HepG2 (cell line): ENCODE data around the gene RRAD. TPM values are rescaled to one million over a fixed set of nuclear protein-coding genes. Genes with fewer than 3 reads are reported as not detected.

Source experiments
- ADNP ChIP-seq: sonication (generic); formaldehyde crosslinking; IDR thresholded peaks from 2 replicates; pipeline ENCODE4 v1.4.0; 2020; ENCODE audit warnings: missing genetic modification reagents
- CHD2 ChIP-seq: IDR thresholded peaks from 2 replicates; pipeline ENCODE4 v1.6.1; 2011; ENCODE audit warnings: low read depth, low read length, improper control_type of control experiment
- CHD4 ChIP-seq: fragments of 200-600 bp; sonication (generic); IDR thresholded peaks from 2 replicates; pipeline ENCODE4 v1.7.0; 2017; ENCODE audit warnings: mild to moderate bottlenecking, low read length, borderline replicate concordance
- CREM ChIP-seq, 2 experiments: sonication (generic) in 1 of 2; formaldehyde crosslinking in 1 of 2; IDR thresholded peaks; 2 replicates each; pipeline versions ENCODE4 v1.4.0 to v1.6.1; 2016 to 2020; ENCODE audit warnings: antibody characterized with exemption in 1 of 2, mild to moderate bottlenecking in 1 of 2, missing genetic modification reagents in 1 of 2
- GFI1 ChIP-seq: sonication (generic); formaldehyde crosslinking; IDR thresholded peaks from 2 replicates; pipeline ENCODE4 v1.5.0; 2020; ENCODE audit warnings: missing genetic modification reagents, mild to moderate bottlenecking, borderline replicate concordance
- HMG20A ChIP-seq: IDR thresholded peaks from 2 replicates; pipeline ENCODE4 v1.6.1; 2016; ENCODE audit warnings: borderline replicate concordance
- JARID2 ChIP-seq: sonication (generic); formaldehyde crosslinking; IDR thresholded peaks from 2 replicates; pipeline ENCODE4 v1.8.1; 2023; ENCODE audit warnings: missing genetic modification reagents, inconsistent platforms; ENCODE audit not compliant: insufficient replicate concordance
- JUN ChIP-seq: sonication (generic); formaldehyde crosslinking; IDR thresholded peaks from 2 replicates; pipeline ENCODE4 v1.4.0; 2020; ENCODE audit warnings: mild to moderate bottlenecking, missing genetic modification reagents
- MEF2D ChIP-seq: sonication (generic); formaldehyde crosslinking; IDR thresholded peaks from 2 replicates; pipeline ENCODE4 v1.5.1; 2020; ENCODE audit warnings: mild to moderate bottlenecking, missing genetic modification reagents
- MIER2 ChIP-seq: IDR thresholded peaks from 2 replicates; pipeline ENCODE4 v1.6.1; 2016; ENCODE audit warnings: missing biosample characterization, missing genetic modification reagents
- NFIC ChIP-seq: IDR thresholded peaks from 2 replicates; pipeline ENCODE4 v1.6.1; 2012; ENCODE audit warnings: mild to moderate bottlenecking, low read length, inconsistent platforms
- NR2F1 ChIP-seq, 2 experiments: fragments of 450-650 bp in 1 of 2; formaldehyde crosslinking in 1 of 2; IDR thresholded peaks; 2 replicates each; pipeline versions ENCODE4 v1.5.0 to v1.6.1; 2016 to 2020; ENCODE audit warnings: mild to moderate bottlenecking in 1 of 2, missing compliant biosample characterization in 1 of 2, missing genetic modification reagents in 1 of 2, moderate library complexity in 1 of 2
- POLR2AphosphoS5 ChIP-seq: IDR thresholded peaks from 2 replicates; pipeline ENCODE4 v1.6.1; 2012; ENCODE audit warnings: low read depth, low read length
- RARG ChIP-seq: sonication (generic); formaldehyde crosslinking; IDR thresholded peaks from 2 replicates; pipeline ENCODE4 v1.4.0; 2020; ENCODE audit warnings: low read depth, mild to moderate bottlenecking, missing genetic modification reagents
- SIX1 ChIP-seq: sonication (generic); formaldehyde crosslinking; IDR thresholded peaks from 2 replicates; pipeline ENCODE4 v1.4.0; 2020; ENCODE audit warnings: missing genetic modification reagents, borderline replicate concordance
- SRF ChIP-seq: IDR thresholded peaks from 2 replicates; pipeline ENCODE4 v1.6.1; 2011; ENCODE audit warnings: mild to moderate bottlenecking, low read depth, low read length, moderate library complexity
- SRSF9 ChIP-seq: fragments of 200-400 bp; formaldehyde crosslinking; IDR thresholded peaks from 2 replicates; pipeline ENCODE4 v1.6.1; 2018; ENCODE audit warnings: borderline replicate concordance, mild to moderate bottlenecking, low read depth, low read length; ENCODE audit not compliant: insufficient read depth, poor library complexity, severe bottlenecking
- THYN1 ChIP-seq: sonication (generic); formaldehyde crosslinking; IDR thresholded peaks from 2 replicates; pipeline ENCODE4 v1.8.1; 2023; ENCODE audit warnings: low read depth, mild to moderate bottlenecking, moderate library complexity, missing genetic modification reagents, borderline replicate concordance
- ZBTB21 ChIP-seq: sonication (generic); formaldehyde crosslinking; IDR thresholded peaks from 2 replicates; pipeline ENCODE4 v1.4.0; 2020; ENCODE audit warnings: missing genetic modification reagents
- ZFP36L1 ChIP-seq: sonication (generic); formaldehyde crosslinking; IDR thresholded peaks from 2 replicates; pipeline ENCODE4 v1.8.0; 2022; ENCODE audit warnings: mild to moderate bottlenecking, missing genetic modification reagents, moderate library complexity
- ZNF816 ChIP-seq: sonication (generic); formaldehyde crosslinking; IDR thresholded peaks from 2 replicates; pipeline ENCODE4 v1.8.0; 2022; ENCODE audit warnings: missing genetic modification reagents, mild to moderate bottlenecking, borderline replicate concordance
- polyA plus RNA-seq, 8 experiments: library from polyadenylated mRNA; depleted of rRNA in 3 of 8; stranded (reverse) in 7 of 8; unstranded in 1 of 8; fragments of >200 nt; fragmentation: Illumina TruSeq in 4 of 8; extraction: Trizol in 4 of 8; gene quantifications; 2 replicates each; pipeline versions ENCODE4 v1.2.1 to v1.2.3, GENCODE V29; 2011 to 2016; ENCODE audit warnings: low read depth in 4 of 8, missing spikeins in 1 of 8, mixed read lengths in 1 of 8; ENCODE audit not compliant: insufficient read depth in 1 of 8
- total RNA-seq, 5 experiments: library from RNA; depleted of rRNA; stranded (reverse); fragments of >200 nt; fragmentation: Illumina TruSeq; extraction: Trizol; gene quantifications; 2 replicates each; pipeline ENCODE4 v1.2.3, GENCODE V29; 2016; ENCODE audit warnings: low read depth in 1 of 5
- TF ChIP-seq, protein P1 (sequence below): sonication (generic); formaldehyde crosslinking; IDR thresholded peaks from 2 replicates; pipeline ENCODE4 v1.4.0; 2020; ENCODE audit warnings: missing genetic modification reagents
- TF ChIP-seq, protein P2 (sequence below): sonication (generic); formaldehyde crosslinking; IDR thresholded peaks from 2 replicates; pipeline ENCODE4 v1.4.0; 2020; ENCODE audit warnings: missing genetic modification reagents

RRAD gene
- total and polyA plus RNA-seq, 2 of the 13 experiments (the other 11 are each of a cell fraction or from before 2014, with no cell fraction given) = 0.80 to 1.1 TPM

DNA sequence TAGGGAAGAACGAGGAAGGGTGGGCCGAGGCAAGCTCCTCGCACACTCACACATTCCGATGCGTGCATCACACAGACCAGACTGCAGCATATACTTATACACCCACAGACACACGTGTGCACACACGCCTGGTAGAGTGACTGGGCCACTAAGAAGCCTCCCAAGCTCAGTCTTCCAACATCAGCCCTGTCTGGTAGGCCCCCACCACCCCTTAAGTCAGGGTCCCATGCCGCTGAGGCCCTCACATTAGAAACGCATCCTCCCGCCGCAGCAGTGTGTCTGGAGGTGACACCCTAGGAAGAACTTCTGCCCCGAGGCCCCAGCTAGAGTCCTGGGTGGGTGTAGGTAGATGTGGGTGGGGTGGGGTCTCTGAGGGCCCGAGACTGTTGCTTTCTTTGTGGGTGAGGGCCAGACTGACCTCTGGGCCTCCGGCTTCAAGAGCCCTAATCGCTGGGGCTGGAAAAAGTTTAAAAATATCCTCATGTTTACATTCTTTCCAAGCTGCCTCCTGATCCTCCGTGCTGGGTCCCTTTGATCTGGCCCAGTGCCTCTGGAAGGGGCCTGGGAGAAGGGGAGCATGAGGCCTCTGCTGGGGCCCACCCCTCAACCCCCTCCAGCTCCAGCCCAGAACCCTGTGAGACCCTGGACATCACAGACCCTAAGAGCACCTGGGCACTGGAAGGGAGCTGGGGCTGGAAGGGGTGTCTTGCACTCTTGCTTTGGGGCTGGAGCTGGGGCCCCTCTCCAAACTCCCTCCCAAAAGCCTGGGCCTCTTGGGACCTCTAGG, 20.3 kb downstream of the RRAD start (continued):
- TF ChIP-seq, protein P1, sequence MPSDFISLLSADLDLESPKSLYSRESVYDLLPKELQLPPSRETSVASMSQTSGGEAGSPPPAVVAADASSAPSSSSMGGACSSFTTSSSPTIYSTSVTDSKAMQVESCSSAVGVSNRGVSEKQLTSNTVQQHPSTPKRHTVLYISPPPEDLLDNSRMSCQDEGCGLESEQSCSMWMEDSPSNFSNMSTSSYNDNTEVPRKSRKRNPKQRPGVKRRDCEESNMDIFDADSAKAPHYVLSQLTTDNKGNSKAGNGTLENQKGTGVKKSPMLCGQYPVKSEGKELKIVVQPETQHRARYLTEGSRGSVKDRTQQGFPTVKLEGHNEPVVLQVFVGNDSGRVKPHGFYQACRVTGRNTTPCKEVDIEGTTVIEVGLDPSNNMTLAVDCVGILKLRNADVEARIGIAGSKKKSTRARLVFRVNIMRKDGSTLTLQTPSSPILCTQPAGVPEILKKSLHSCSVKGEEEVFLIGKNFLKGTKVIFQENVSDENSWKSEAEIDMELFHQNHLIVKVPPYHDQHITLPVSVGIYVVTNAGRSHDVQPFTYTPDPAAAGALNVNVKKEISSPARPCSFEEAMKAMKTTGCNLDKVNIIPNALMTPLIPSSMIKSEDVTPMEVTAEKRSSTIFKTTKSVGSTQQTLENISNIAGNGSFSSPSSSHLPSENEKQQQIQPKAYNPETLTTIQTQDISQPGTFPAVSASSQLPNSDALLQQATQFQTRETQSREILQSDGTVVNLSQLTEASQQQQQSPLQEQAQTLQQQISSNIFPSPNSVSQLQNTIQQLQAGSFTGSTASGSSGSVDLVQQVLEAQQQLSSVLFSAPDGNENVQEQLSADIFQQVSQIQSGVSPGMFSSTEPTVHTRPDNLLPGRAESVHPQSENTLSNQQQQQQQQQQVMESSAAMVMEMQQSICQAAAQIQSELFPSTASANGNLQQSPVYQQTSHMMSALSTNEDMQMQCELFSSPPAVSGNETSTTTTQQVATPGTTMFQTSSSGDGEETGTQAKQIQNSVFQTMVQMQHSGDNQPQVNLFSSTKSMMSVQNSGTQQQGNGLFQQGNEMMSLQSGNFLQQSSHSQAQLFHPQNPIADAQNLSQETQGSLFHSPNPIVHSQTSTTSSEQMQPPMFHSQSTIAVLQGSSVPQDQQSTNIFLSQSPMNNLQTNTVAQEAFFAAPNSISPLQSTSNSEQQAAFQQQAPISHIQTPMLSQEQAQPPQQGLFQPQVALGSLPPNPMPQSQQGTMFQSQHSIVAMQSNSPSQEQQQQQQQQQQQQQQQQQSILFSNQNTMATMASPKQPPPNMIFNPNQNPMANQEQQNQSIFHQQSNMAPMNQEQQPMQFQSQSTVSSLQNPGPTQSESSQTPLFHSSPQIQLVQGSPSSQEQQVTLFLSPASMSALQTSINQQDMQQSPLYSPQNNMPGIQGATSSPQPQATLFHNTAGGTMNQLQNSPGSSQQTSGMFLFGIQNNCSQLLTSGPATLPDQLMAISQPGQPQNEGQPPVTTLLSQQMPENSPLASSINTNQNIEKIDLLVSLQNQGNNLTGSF (CRISPR knock-in tag) = no peak
- peak; percentile 77; the same call in 1 of the 2 replicates for TF ChIP-seq HMG20A (CRISPR knock-in tag)
- no peak for TF ChIP-seq ZBTB21
- TF ChIP-seq THYN1 (CRISPR knock-in tag) = no peak
- TF ChIP-seq ZFP36L1 (CRISPR knock-in tag) = no peak; the same call in 1 of the 2 replicates
- TF ChIP-seq JARID2 (CRISPR knock-in tag) = no peak
- no peak for TF ChIP-seq CHD4
- peak; percentile 64; the same call in 1 of the 2 replicates for TF ChIP-seq CREM (IDR thresholded peaks at IDR 0.05)
- TF ChIP-seq CREM (CRISPR knock-in tag; IDR thresholded peaks at IDR 0.05) = no peak
- 0 out of 2 replicates have a peak, but pooled peaks have one; percentile 29 for TF ChIP-seq POLR2AphosphoS5
- TF ChIP-seq RARG (CRISPR knock-in tag) = no peak
- TF ChIP-seq GFI1 (CRISPR knock-in tag) = no peak; the same call in 1 of the 2 replicates
- TF ChIP-seq NFIC = 0 out of 2 replicates have a peak, but pooled peaks have one; percentile 16
- TF ChIP-seq SIX1 (CRISPR knock-in tag) = peak; percentile 63; the same call in 1 of the 2 replicates
- TF ChIP-seq SRF = no peak
- TF ChIP-seq SRSF9 = no peak
- TF ChIP-seq CHD2 = no peak
- TF ChIP-seq NR2F1 (CRISPR knock-in tag; IDR thresholded peaks at IDR 0.05) = peak in 1 of 2 experiments; percentile 41; a peak in 1 of 4 replicates
- 0 out of 2 replicates have a peak, but pooled peaks have one; percentile 12 for TF ChIP-seq ADNP
- TF ChIP-seq, protein P2, sequence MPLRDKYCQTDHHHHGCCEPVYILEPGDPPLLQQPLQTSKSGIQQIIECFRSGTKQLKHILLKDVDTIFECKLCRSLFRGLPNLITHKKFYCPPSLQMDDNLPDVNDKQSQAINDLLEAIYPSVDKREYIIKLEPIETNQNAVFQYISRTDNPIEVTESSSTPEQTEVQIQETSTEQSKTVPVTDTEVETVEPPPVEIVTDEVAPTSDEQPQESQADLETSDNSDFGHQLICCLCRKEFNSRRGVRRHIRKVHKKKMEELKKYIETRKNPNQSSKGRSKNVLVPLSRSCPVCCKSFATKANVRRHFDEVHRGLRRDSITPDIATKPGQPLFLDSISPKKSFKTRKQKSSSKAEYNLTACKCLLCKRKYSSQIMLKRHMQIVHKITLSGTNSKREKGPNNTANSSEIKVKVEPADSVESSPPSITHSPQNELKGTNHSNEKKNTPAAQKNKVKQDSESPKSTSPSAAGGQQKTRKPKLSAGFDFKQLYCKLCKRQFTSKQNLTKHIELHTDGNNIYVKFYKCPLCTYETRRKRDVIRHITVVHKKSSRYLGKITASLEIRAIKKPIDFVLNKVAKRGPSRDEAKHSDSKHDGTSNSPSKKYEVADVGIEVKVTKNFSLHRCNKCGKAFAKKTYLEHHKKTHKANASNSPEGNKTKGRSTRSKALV = peak; percentile 55; the same call in 1 of the 2 replicates
- peak; percentile 100 for TF ChIP-seq MEF2D (CRISPR knock-in tag)
- peak; percentile 48; the same call in 1 of the 2 replicates for TF ChIP-seq ZNF816 (CRISPR knock-in tag)
- no peak for TF ChIP-seq JUN (CRISPR knock-in tag)
- no peak; the same call in 1 of the 2 replicates for TF ChIP-seq MIER2 (CRISPR knock-in tag)
